ENCODE data around the gene FREM2.

FREM2 gene

DNA sequence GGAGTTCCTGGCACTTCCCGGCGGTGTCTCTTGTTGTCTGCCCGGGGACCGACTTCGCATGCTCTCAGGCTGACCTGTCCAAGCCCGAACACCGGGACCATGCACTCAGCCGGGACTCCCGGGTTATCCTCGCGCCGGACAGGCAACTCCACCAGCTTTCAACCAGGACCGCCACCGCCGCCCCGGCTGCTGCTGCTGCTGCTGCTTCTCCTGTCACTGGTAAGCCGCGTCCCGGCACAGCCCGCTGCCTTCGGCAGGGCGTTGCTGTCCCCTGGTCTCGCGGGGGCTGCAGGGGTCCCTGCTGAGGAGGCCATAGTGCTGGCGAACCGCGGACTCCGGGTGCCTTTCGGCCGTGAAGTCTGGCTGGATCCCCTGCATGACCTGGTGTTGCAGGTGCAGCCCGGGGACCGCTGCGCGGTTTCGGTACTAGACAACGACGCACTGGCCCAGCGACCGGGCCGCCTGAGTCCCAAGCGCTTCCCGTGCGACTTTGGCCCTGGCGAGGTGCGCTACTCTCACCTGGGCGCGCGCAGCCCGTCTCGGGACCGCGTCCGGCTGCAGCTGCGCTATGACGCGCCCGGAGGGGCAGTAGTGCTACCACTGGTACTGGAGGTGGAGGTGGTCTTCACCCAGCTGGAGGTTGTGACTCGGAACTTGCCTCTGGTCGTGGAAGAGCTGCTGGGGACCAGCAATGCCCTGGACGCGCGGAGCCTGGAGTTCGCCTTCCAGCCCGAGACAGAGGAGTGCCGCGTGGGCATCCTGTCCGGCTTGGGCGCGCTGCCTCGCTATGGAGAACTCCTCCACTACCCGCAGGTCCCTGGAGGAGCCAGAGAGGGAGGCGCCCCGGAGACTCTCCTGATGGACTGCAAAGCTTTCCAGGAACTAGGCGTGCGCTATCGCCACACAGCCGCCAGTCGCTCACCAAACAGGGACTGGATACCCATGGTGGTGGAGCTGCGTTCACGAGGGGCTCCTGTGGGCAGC lies 661 bp downstream of the FREM2 start:
- peak; percentile 9 for DNase-seq

DNA sequence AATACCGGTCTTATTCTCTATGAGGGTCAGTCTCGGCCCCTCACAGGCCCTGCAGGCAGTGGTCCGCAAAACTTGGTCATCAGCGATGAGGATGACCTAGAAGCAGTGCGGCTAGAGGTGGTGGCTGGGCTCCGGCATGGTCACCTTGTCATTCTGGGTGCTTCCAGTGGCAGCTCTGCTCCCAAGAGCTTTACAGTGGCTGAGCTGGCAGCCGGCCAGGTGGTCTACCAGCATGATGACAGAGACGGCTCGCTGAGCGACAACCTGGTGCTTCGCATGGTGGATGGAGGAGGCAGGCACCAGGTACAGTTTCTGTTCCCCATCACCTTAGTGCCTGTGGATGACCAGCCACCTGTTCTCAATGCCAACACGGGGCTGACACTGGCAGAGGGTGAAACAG lies 1.8 kb downstream of the FREM2 start:
- DNase-seq: no peak

DNA sequence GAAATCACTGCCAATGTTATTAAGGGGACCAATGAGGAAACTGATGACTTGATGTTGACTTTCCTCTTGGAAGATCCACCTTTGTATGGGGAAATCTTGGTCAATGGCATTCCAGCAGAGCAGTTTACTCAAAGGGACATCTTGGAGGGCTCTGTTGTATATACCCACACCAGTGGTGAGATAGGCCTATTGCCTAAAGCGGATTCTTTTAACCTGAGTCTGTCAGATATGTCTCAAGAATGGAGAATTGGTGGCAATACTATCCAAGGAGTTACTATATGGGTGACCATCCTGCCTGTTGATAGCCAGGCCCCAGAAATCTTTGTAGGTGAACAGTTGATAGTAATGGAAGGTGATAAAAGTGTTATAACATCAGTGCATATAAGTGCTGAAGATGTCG lies 3.4 kb downstream of the FREM2 start:
- no peak for DNase-seq

DNA sequence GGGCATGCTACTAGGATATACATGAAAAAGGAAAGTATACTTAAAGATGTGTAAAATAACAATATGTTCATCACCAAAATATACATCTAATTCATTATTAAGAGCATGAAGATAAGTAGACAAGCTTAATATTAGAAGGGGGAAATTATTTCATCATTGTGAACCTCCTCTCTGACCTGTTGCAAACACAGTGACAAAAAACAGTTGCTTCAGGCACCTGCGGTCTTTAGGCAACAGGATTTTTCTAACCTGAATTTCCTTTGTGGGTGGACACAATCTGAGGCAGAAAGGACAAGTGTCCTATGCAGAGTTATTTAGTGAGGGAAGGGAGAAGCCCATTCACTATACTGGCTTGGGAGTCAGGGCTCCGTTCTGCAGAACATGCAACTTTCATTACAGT lies 6.3 kb downstream of the FREM2 start:
- DNase-seq: no peak

DNA sequence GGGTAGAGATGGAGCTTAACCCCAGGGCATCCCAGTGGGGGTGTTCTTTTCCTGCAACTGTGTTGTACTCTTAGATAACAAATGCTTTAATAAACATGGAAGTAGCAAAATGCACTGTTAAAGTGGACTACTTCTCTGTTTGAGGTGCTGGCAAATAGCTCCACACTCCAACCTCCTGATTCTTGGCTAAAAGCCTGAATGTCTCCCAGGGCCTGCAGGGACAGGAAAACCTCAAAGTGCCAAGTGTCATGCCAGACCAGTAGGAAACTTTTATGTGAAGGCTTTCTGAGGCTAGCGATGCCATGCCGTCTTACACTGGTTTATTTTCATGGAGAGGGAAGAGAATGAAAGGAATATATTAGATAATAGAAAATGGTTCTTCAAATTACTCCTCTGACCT lies 6.8 kb downstream of the FREM2 start:
- DNase-seq: no peak

DNA sequence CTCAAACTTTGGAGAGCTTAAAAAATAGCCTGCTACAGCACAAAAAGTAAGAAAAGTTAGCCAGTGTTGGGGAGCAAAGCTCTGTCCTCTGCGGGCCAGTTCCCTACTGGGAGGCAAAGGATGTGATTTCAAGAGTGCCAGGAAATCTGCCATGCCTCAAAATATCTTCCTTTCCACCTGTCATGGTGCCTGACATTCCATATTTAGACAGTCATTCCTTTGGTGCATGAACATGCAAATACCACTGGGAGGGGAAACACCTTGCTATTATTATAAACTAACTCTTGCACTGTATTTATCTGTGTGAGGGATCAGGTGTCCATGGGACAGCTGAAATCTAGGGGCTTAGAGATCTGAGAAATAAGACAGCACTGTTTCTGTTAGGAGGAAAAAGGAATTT lies 10.3 kb downstream of the FREM2 start:
- no peak for DNase-seq

DNA sequence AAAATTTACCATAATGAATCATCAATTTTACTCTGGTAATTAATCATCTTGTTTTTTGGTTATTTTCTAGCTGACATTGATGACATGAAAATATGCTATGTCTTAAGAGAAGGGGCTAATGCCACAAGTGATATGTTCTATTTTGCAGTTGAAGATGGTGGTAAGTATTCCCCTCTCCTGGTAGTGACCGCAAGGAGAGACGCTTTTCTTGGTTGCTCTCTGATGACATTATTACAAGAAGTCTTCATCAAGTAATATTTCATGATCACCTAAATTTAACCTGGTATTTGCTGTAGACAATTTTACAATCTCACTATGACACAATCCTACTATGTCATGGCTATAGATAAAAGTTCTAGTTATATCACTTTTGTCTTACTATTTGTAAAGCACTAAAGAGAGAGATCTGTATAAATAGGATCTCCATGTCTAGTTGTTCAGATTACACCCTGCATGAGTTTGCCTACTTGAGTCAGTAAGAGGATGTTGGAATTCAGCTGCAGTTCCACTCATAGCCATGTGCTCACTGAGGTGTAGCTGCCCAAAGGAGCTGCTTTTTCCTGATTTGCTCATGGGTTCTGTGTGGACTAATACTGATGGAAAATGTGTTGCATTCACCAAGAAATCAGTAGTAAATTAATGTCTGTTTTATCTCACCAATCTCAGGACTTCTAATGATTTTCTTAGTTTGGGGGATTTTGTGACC lies 10.9 kb downstream of the FREM2 start:
- DNase-seq: no peak

DNA sequence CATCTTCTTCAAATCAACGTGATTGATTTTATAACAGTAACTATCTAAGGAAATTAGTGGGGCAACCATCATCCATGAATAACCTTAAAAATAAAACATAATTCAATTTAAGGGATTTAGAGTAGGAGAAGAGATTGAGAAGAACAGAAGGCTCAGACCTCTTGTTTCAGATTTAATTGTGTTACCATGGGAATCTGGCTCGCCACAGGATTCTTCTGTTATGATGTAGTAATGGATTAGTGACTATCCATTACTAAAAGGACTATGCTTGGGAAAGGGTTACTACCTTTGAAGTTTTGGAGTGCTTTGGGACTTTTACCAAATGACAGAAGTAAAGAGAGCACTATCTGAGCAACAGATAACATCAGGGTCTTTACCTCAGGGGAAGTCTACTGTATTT lies 13.2 kb downstream of the FREM2 start:
- DNase-seq: no peak

DNA sequence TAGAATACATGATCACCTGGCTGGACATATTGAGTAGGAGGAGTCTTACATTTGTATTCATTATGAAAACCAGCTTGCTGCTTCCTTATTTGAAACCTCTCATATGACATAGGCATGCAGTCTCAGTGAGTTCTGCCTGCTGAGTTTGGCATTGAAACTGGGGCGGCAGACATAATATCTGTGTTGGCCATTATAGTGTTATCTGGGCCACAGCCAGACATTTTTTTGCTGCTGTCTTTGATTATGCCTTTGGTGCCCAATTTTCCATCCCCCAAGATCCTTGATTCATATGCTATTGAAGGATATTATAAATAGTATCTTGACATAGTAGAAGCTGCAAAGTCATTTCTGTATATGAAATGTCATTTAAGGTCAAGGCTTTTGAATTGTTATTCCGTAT lies 15.8 kb downstream of the FREM2 start:
- no peak for DNase-seq

DNA sequence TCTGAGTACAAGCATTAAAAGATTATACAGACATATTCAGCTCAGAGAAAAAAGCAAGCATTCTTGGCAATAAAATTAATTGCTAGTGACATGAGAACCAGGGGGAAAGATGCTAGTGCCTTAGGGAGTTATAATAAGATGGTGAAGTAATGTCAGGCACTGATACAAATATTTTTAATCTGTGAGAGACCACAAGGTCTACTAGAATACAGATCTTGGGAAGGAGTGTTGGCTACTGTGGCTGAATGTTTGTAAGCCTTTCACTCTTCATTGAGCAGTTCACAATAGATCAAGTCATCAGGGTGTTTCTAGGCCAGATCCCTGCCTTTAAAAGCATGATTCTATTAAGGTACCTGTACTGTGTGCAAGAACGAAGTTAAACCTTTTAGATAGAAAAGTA lies 16.4 kb downstream of the FREM2 start:
- no peak for DNase-seq

DNA sequence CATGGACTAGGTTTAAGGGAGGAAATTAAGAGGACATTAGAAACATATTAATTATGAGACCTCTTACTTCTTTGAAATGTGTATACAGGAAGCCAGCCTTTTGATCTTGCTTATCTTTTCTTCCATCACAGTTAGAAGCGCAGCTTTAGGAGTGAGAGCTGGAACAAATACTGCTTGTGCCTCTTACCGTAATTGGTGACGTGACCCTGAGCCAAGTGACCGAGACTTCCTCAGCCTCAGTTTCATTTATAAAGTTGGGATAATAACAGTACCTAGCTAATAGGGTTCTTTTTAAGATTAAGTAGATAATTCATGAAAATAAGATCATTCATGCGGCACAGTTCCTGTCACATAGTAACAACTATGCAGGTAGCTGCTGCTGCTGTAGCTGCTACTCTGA lies 18.5 kb downstream of the FREM2 start:
- no peak for DNase-seq

DNA sequence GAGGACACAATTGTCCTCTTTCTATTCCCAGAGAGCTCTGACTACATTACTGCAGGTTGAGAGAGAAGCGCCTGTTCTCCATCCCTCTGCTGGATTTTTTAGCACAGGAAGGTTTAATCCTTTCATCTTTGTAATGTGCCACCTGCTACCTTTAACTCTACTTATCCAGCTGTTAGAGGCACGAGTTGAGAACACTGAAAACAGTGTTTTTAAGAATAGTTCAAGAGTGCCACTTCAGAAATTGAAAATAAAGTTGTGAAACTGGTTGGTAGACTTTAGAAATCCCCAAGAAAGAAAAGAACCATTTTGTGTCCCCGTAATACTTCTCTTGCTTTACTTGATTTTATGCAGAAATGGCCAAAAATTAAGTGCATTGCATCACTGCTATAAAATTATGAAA lies 20.6 kb downstream of the FREM2 start:
- DNase-seq: no peak

DNA sequence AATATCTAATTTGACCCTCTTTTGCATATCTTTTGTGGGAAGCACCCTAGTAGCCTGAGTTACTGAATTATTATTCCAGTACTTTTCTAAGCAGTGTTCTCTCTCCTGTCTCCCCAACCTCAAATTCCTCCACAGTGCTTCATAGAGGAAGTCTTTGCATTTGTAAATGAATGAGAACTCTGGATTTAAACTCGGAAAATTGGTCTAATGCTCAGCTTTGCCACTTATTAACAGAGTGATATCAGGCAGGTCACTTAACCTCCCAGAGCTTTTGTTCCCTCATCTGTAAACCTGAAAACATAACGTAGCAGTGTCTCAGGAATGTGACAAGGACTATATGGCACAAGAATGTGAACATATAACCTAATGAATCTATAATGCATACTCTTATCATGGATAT lies 26.2 kb downstream of the FREM2 start:
- DNase-seq: no peak

DNA sequence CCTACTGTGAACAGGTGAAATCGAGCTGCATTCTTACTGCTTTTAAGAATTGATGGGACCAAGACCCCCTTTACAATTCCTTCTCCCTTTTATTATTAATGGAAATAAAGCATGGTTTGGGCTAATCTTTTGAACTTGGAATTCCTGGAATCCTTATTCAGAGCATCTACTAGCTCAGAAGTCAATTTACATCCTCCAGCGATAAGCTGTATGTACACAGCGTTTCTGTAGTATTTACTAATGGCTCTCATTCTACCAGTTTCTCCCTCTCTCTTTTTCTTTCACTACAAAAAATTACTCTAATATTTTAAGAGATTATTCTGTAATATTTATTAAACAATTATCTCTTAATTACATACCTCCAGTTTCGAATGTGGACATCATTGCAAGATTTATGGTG lies 31.5 kb downstream of the FREM2 start:
- DNase-seq: no peak

DNA sequence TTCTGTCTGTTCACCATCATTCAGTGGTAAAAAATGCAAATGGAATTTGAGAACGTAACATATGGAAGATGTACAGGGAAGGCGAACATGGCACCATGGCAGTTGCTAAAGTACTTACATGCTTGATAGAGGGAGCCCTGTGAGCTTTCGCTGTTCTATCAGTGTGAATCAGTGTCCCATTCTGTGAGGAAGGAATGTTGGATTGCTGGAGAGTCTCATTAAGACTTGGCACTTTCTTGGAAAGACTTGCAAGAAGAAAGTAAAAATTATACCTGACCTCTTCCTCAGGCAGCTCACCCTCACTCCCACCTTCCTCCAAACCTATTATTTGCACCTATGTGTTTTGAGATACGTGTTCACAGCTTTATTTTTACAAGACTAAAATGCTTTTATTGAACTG lies 43.5 kb downstream of the FREM2 start:
- DNase-seq: no peak

DNA sequence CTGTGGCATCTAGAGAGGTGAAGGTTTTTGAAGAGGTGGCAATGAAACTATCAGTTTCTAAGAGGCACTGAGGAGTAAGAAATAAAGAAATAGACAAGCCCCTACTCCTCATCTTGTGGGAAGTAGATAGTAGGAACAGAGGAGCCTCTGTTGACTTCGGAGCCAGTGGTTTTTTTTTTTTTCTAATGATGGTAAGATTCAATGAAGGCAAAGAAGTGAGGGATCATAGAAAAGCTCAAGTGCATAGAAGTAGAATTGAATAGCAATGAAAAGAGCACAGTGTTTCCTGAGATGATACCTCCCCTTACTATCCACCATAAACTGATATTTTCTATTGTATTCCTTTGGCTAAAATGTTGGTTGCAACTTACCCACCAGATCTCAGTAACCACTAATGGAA lies 46.3 kb downstream of the FREM2 start:
- DNase-seq: no peak

DNA sequence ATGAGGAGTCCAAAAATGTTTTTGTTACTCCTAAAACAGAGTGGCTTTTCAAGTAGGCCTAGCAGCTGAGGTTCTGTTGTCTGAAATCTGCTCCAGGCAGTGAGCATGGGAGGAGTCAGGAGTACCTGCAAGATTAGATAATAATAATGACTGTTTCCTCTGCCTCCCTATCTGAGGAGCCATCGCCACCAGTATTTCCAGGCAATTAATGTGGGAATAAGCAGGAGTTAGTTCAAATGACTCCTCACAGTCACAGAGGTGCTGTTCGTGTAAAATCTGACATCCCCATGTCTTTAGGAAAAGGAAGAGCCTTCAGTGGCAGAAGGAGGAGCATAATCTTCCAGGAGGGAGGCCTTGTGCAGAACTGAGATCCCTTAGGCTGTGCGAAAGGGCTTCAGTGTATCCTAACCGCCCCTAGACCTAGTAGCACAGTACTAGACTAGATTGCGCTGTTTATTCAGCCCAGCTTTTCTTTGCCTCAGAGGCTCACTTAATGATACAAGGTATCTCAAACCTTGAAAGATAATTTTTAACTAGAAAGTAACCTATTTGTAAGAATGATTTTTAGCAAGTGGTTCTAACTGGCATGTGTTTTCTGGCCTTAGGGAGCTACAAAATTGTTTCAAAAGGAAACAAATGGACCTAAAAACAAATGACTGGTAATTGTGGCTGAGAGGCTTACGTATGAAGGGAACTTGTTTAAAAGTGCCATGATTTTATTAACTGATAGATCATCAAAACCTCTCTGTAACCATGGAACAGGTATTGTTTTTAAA lies 49.0 kb downstream of the FREM2 start:
- no peak for DNase-seq

DNA sequence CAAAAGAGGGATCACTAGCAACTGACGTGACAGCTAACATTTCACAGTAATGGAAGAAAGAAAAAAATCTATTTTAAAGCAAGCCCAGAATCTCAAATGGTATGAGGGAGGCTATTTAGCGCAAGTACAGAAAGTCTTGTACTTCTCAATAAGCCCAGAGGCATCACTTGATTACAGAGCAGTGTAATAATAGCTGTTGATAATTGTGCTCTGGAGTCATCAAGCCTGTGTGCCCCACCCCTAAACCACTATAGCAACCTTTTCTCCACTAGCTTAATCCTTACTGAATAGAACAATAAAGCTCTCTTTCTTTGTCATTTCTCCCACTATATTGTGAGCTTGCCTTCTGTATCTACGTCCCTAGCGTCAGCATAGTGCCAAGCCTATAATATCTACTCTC lies 56.6 kb downstream of the FREM2 start:
- DNase-seq: no peak

DNA sequence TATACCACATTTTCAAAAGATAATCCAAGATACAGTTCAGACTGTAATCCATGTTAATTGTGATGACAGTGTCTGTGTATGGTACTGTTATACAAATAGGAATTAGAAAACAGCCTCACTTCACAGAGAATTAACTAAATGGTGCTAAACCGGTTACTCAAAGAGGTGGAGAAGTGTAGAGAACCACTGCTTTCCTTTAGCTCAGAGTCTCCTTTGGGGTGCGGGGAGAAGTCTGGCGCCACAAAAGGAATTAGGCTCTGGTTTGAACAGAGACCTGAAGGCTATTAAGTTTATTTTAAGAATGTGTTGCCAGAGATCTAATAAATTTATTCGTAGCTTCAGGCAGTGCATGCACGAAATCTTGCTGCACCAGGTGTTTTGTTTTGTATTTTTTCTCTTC lies 65.8 kb downstream of the FREM2 start:
- no peak for DNase-seq

DNA sequence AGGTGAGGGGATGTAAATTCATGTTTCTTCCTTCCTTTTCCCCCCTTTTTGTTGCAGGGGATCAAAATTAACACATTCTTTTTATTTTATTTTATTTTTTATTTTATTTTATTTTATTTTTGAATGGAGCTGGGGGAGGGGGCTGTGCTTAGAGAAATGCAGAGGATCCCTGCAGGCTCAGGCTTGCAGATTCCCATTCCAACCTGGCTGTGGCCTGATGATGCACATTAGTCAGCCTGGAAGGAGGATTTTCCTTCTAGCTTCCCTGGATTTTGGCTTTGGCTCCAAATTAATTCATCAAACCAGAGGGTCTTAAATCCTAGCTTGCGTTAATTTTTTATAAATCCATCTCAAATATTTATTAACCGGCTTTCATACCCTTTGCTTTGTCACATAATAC lies 67.0 kb downstream of the FREM2 start:
- DNase-seq: no peak

DNA sequence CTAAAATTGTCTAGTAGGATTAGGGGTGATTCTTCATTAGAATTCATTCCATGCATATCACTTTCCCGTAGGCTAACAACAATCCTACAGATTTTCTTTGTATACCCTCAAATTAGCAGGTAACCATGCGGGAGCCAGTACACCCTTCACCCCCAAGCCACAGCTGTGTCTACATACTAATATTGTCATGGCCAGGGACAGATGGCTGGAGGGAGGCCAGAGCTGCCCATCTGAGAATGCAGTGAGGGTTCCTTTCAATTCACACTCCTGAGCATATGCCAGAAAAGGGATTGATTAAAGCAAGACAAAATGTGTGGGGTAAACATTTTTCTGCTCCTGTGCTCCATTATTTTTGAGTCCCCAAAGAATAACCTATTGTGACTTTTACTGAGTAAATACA lies 68.9 kb downstream of the FREM2 start:
- DNase-seq: no peak

DNA sequence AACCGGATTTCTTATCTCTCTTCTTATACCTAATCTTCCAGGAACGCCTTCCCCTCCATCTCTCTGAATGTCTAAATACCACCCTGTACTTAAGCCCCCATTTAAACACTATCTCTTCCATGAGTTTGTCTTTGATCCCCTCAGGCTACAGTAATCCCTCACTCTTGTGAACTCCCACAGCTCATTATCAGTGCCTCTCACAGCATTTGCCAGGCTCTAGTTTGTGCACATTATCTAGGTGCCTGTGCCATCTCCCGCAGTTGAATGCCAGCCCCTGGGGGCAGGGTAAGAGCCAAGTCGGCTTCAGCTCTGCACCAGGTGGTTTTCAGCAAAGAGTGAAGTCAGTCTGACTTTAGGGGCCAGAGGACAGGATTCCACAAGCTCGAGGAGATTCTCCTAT lies 71.4 kb downstream of the FREM2 start:
- no peak for DNase-seq

DNA sequence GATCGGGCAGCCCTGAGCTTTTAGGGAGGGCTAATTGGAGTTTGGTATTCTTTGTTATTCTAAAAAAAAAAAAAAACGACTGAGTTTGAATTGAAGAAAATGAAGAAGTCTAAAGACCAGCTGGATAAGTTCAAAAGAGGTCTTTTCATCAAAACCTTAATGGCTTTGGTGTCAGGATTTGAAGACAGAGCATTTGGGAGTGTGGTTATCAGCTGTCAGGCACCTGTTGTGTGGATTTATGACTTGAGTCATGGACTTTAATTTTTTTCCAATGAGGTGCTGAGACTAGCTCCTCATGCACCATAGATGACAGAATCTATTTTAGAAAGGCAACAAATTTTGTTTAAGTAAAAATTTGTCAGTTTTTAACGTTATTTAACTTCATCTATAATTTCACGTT lies 72.5 kb downstream of the FREM2 start:
- no peak for DNase-seq

Measured in activated naive CD4-positive, alpha-beta T cell treated with anti-CD3 and anti-CD28 coated beads, Interleukin-2, amount 50 U/mL, for 16 hours (primary cell).